GM12873 (cell line): ENCODE measurements around the gene SPZ1.

Experiments used
- CTCF ChIP-seq: IDR thresholded peaks from 2 replicates; pipeline ENCODE4 v1.5.1; 2012; ENCODE audit warnings: low read depth, mild to moderate bottlenecking, moderate library complexity, low read length, control low read depth; ENCODE audit not compliant: insufficient read depth; ENCODE audit errors: missing control alignments

Gene SPZ1

GRCh38 chr5:80360914-80361444 is 41.2 kb downstream of the SPZ1 start:
- no peak for TF ChIP-seq CTCF

- no peak for TF ChIP-seq CTCF
Observed at GRCh38 chr5:80364892-80365291, 45.1 kb downstream of the SPZ1 start.

GRCh38 chr5:80368661-80369480 is 49.1 kb downstream of the SPZ1 start:
- TF ChIP-seq CTCF: no peak

GRCh38 chr5:80369521-80369920 is 49.7 kb downstream of the SPZ1 start:
- no peak for TF ChIP-seq CTCF

GRCh38 chr5:80370390-80370789 is 50.6 kb downstream of the SPZ1 start:
- TF ChIP-seq CTCF: no peak
